SK-N-SH (cell line): ENCODE measurements around the gene ZSWIM5.

Experiments used
- CTCF ChIP-seq: fragments of 200-600 bp; sonication (generic); IDR thresholded peaks from 2 replicates; pipeline ENCODE4 v1.6.1; 2017; ENCODE audit warnings: antibody characterized with exemption, mild to moderate bottlenecking, moderate library complexity
- FOXM1 ChIP-seq: IDR thresholded peaks from 2 replicates; pipeline ENCODE4 v1.4.0; 2012; ENCODE audit warnings: low read depth, mild to moderate bottlenecking
- NRF1 ChIP-seq: IDR thresholded peaks from 2 replicates; pipeline ENCODE4 v1.6.1; 2012; ENCODE audit warnings: low read depth, mild to moderate bottlenecking, low read length
- TCF12 ChIP-seq: IDR thresholded peaks from 2 replicates; pipeline ENCODE4 v1.4.0; 2012

- TF ChIP-seq FOXM1 (no peak), CTCF (no peak), TCF12 (no peak), NRF1 (no peak)
Observed at GRCh38 chr1:44985747-44986359, 220.6 kb downstream of the ZSWIM5 start.
